ENCODE data around the gene DCLRE1A. TPM values are rescaled to one million over a fixed set of nuclear protein-coding genes. Genes with fewer than 3 reads are reported as not detected.

The DCLRE1A gene
- total and polyA plus RNA-seq, 9 of the 15 experiments (the other 6 are each of a cell fraction or from before 2014, with no cell fraction given) = 8.5 to 25.5 (median 15.5) TPM

GRCh38 chr10:113854013-113854760 is at the start of gene DCLRE1A, which contains the start of gene NHLRC2 (continued):
- TF ChIP-seq CGGBP1 (CRISPR knock-in tag; IDR thresholded peaks at IDR 0.05) = no peak
- no peak for TF ChIP-seq MBD1 (CRISPR knock-in tag; IDR thresholded peaks at IDR 0.05)
- no peak for TF ChIP-seq JUND (IDR thresholded peaks at IDR 0.05; ENCODE audit: borderline replicate concordance, low read depth, low read length)
- TF ChIP-seq JUND (tag; IDR thresholded peaks at IDR 0.05; ENCODE audit: borderline replicate concordance, low read depth, low read length) = no peak
- no peak for TF ChIP-seq GTF2F1 (IDR thresholded peaks at IDR 0.05; ENCODE audit: low read depth, low read length)
- TF ChIP-seq PRPF4 (IDR thresholded peaks at IDR 0.05; ENCODE audit: insufficient read depth, low read depth, low read length, poor library complexity, severe bottlenecking) = no peak
- peak in 1 of 2 experiments; percentile 76; a peak in 1 of 4 replicates for TF ChIP-seq SIN3A (IDR thresholded peaks at IDR 0.05; ENCODE audit: borderline replicate concordance in 2 of 2, control insufficient read depth in 1 of 2, low read depth in 2 of 2, low read length in 2 of 2)
- TF ChIP-seq NR2C2 (CRISPR knock-in tag; IDR thresholded peaks at IDR 0.05) = no peak
- peak; percentile 75 for TF ChIP-seq NR2C2 (tag; IDR thresholded peaks at IDR 0.05)
- no peak for TF ChIP-seq PTBP1 (IDR thresholded peaks at IDR 0.05; ENCODE audit: low read depth, low read length)
- TF ChIP-seq IFI16 (CRISPR knock-in tag; IDR thresholded peaks at IDR 0.05) = no peak
- TF ChIP-seq HNRNPK (IDR thresholded peaks at IDR 0.05; ENCODE audit: low read depth, low read length, poor library complexity, severe bottlenecking) = no peak
- TF ChIP-seq RAD21 (CRISPR knock-in tag; conservative IDR thresholded peaks at IDR 0.05 in 1 of 2, IDR thresholded peaks at IDR 0.05 in 1 of 2) = no peak
- no peak for TF ChIP-seq RNF219 (CRISPR knock-in tag; IDR thresholded peaks at IDR 0.05)
- TF ChIP-seq ZFX (CRISPR knock-in tag; IDR thresholded peaks at IDR 0.05) = no peak
- TF ChIP-seq GABPB1 (CRISPR knock-in tag; IDR thresholded peaks at IDR 0.05) = no peak
- TF ChIP-seq MAFF (IDR thresholded peaks at IDR 0.05; ENCODE audit: low read length) = no peak
- no peak for TF ChIP-seq ZBTB2 (IDR thresholded peaks at IDR 0.05)
- no peak for TF ChIP-seq SMAD4 (CRISPR knock-in tag; conservative IDR thresholded peaks at IDR 0.05)
- TF ChIP-seq ZNF395 (CRISPR knock-in tag; IDR thresholded peaks at IDR 0.05) = no peak
